GM21390 (cell line): ENCODE results near the gene FANCC.

ENCODE experiments used
- ATAC-seq: cut with Tn5 transposase; IDR thresholded peaks from one replicate; pipeline ENCODE4 v1.9.1; 2021; ENCODE audit not compliant: unreplicated experiment

Gene FANCC

GRCh38 chr9:95089257-95090022 lies 228.1 kb downstream of the FANCC start:
- no peak for ATAC-seq

DNA sequence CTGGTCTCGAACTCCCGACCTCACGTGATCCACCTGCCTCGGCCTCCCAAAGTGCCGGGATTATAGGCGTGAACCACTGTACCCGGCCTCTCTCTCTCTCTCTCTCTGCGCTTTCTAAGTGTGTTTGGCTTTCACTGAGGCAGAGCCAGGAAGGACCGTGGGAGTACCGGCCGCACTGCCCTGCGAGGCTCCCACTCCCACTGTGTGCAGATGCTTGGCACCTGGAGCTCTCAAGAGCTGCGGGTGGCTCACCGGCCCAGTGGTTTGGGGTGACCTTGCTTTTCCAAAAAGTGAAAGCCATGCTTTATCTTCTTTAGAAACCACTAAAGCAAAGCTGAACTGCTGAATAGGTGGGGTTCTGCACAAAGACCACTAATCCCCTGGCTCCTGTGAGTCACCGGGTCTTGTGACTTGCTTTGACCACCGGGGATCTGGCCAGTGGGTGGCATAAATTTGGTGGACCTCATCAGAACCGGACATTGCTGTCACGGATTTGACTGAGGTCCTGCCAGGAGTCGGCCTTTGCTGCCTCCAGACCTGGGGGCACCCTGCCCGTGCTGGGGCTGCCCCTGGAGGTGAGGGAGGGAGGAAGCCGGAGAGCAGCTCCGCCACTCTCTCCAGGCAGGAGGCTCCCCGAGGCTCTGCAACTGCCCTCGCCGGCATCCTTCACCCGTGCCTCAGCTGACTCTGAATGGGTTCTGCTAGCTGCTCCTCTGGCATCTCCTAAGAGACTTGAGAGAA lies 228.9 kb downstream of the FANCC start:
- ATAC-seq = no peak

DNA sequence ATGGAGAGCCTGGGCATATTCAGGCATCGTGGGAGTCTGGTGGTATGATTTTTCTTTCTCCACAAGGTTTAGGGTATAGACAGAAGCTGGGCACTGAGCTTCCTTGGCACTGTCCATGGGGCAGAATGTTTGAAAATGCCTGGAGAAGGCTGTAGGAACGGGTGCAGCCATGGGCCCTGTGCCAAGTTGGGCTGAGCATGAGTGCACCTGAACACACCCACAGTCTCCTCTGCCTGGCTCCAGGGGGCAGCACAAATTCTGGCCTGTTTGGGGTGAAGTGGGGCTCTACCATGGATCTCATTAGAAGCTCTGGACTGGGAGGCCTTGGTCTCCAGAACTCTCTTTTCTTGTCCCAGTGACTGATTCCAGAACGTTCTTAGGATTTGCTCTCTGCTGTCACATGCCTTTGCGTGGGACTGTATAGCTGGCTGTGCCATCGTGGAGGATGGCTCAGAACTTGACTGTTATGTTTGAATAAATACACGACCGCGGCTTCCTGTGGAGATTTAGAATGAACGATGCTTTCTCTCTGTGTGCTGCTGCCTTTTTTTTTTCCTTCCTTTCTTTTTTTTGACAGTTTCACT lies 229.8 kb downstream of the FANCC start:
- ATAC-seq = no peak

DNA sequence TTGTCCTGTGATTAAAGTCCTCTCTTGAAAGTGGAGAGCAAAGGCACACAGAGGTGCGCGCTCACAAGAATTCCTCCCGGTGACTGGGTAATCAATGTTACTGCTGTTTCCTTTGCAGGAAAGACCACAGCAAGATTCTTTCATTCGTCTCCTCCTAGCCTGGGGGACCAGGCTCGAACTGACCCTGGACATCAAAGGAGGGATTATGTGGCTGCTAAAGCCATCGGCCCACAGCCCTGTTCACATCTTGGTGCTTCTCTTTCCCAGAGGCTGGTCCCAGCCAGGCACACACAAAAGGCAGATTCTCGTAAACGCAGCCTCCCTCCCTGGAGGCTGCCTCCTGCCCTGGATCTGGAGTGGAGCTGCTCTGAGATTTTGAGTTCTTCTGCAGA lies 230.9 kb downstream of the FANCC start:
- ATAC-seq = no peak

DNA sequence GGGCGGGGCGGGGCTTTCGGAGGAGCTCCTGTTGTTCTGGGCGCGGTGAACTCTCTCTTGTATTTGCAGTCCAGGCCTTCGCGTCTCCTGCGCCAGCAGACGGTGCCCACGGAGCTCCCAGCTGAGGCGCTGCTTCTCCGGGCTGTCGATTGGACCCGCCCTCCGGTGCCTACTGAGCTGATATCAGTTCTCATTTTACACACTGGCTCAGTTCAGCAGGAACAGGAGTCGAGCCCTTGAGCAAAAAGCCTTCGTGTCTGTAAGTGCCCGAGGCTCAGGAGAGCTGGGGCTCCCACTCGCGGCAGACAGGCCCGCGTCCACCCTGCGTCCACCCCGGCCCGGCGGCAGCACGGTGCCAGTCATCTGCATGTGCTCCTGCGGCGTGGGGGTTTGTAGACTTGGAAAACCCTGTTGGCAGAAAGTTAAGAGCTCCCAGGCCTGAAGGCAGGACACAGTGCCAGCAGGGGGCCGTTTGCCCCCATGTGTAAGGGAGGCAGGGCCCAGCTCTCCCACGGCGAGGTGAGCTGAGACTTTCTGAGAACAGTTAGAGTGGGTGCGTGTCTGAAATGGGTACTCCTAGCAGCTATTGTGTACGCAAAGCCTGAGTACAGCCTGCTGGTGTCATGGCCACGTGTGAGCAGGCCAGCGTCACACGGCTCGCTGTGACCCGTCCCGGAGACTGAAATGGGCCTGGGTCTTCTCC lies 231.5 kb downstream of the FANCC start:
- no peak for ATAC-seq

DNA sequence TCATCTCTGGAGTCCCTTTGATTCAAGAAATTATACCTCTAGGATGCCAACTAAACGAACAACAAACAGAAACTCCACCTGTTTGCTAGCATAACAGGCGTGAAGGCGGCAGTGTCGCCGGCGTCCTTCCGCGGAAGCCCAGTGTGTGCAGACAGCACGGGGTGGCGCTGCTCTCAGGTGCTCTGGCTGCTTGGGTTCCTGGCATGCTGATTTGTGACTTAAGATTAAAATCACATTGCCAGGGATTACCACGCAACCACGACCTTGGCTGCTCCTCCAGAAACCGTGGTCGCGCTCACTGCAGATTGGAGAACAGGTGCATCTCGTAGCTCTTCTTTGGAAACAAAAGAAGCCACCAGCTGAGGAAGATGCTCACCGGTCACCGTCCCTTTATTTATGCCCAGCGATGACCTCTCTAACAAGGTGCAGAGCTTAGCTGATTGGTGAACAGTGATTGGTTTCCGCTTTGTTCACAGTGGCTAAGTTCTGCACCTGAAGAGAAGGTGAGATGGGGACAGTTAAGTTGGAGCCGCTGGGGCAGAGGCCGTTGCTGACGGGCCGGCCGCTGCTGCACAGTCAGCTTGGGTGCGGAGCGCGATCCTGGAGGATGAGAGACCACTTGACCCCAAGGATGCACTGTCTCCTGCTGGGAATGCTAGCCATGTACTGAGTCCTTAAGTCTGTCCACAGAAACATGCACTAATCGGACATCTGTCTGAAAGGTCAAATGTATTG lies 232.3 kb downstream of the FANCC start:
- no peak for ATAC-seq

DNA sequence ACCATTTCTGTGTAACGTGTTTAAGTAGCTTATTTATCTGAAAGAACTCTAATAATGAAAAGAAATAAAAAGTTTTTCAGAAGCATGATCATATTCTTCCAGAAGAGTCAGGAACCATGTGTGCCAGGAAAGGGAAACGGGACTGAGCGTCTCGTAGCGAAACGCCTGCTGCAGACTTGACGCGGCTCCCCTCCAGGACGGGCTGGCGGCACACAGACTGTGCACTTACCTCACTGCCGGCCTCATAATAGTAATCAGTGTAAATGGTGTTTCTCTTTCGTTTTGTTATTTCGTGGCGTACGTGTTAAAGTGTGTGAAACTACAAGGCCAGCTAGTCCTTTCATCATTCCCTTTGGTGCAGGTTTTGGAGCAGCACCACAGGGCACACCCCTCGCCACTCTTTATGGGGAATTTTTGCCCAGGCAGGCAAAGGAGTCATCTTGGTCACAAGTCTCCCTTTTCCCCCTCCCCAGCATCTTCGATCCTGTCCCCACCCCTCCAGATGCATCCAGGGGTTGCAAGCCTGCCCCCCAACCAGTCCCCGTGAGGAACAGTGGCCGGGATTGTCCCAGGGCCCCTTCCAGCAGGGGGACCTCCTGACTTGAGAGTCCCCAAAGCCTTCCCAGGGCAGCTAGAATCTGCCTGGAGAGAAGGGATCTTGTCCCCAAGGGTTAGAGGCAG lies 233.1 kb downstream of the FANCC start:
- ATAC-seq = no peak

GRCh38 chr9:95083086-95083768 lies 234.3 kb downstream of the FANCC start:
- ATAC-seq = no peak

GRCh38 chr9:95082401-95083084 lies 235.0 kb downstream of the FANCC start:
- no peak for ATAC-seq

DNA sequence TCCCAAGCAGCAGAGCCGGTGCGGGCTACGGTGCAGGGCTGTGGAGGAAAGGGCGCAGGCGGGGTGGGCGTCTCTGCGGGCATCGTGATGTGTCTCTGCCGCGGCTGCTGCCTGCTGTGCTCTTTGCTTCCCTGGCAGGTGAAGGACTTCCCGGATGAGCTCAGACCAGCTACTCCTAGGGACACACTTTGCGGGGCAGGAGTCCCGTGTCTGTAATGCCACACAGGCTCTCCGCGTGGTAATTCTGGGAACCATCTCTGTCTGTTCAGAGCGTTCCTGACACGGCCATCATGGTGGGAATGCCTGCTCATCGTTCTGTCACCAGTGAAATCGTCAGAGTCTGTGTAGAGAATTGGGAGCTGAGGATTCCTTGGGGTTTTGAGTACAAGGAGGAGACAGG lies 235.5 kb downstream of the FANCC start:
- ATAC-seq = no peak

DNA sequence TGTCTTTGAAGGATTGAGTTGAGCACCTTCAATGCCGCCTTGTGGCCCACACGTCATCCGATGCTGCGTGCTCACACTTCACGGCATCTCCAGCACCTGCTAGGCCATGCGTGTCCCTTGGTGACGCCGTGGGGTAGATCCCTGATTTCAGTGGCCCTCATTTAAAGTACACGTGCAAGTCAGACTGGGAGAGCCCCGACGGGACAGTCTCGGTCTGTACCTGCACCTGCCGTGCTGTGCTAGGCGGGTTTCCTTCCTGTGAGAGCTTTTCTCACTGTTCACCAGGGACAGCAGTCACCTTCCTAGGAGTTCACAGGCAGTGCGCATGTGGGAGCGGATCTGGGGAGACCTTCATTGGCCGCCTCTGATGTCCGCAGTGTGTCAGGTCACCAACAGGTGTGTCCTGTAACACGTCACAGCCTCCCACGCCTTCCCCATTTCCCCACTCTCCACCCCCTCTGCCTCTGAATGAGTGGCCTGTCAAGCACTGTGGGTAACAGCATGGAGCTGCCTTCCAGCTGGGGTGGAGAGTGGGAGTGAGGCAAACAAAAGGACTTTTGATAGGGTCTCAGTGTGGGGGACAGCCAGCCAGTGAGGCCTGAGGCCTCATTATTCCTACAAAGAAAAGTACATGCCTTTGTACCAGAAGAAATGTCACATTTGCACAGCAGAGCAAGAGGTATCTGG lies 236.4 kb downstream of the FANCC start:
- no peak for ATAC-seq

DNA sequence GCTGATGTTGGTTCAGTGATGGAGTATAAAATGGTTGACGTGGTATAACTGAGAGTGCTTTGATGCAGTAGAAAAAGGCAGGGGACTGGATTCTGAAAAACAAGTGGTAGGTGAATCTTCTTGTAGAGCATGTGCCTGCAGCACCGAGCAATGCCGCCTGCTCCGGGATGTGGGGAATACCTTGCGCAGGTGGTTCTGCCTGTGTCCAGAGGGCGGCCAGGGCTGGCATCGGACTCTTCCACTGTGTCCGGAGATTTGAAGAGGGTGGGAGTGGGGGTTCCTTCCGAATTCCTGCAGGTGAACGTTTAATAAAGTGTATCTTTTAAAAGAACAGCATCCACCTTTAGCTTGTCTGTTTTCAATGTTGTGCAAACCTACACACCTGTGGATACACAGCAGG lies 238.0 kb downstream of the FANCC start:
- ATAC-seq = no peak

- ATAC-seq = no peak
Measured at GRCh38 chr9:95078939-95079338, 238.6 kb downstream of the FANCC start.

- ATAC-seq = no peak
Measured at GRCh38 chr9:95078511-95078910, 239.0 kb downstream of the FANCC start.

- ATAC-seq = no peak
Measured at GRCh38 chr9:95077766-95078370, 239.6 kb downstream of the FANCC start.

DNA sequence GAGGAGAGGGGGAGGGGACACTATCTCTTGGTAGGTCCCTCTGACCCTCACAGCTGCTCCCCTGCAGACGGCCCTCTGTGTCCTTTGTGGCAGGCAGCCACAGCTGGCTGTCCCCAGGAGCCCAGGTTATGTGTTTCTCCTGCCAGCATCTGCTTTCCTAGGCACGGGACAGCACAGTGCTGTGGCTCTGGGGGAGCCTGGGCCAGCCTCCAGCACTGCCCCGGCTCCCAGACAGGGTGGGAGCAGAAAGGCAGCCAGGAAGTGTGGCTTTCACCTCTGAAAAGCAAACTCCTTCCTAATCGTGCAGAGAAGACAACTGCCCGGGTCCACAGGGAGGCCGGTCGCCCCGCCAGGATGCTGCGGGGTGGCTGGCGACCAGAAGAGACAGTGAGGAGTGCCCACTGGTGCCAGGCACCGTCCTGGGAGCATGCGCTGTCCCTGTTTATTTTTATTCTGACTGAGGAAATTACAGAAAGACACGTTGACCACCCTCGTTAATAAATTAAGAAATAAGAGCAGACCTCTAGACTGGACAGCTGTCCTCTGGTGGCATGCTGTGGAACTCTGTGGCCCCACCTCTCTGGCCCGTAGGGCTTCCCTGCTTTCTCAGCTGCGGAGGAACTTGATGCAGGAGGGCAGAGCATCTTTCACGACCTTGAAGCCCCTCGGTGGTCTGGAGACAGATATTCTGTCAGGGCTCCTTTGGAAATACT lies 240.3 kb downstream of the FANCC start:
- ATAC-seq = no peak

DNA sequence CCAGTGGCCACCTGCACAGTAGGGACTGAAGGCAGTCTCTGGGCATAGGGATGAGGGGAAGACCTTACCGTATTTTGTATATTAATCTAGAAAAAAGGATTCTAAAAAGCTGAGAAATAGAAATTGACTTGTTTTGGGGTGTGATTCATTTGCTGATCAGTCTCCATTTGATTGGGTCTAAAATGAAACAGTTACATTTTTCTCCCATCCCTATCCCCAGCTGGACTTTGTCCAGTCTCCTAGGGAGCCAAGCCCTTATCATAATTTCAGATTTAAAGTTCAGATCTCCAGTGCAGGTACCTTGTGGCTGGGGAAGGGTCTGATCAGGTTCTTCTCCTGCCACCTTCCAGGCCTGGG lies 240.8 kb downstream of the FANCC start:
- ATAC-seq = no peak

DNA sequence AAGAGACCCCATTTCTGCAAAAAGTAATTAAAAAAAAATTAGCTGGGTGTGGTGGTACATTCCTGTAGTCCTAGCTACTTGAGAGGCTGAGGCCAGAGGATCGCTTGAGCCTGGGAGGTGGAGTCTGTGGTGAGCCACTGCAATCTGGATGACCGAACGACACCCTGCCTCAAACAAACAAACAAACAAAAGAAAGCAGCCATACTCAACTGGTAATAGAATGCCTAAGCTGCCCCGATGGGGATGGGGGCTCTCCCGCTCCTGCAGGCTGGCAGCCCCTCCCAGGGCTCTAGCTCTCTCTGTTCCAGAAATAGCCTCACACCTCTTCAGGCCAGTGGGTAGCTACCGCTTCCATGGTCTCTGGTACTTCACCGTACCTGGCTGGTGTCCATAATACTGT lies 241.8 kb downstream of the FANCC start:
- ATAC-seq = no peak
